HCT116 (cell line): ENCODE measurements around the gene FAHD1. TPM values are rescaled to one million over a fixed set of nuclear protein-coding genes. Genes with fewer than 3 reads are reported as not detected.

Experiments used
- ATAC-seq: fragments of 200-7000 bp; cut with Tn5 transposase; 2 replicates; pipeline ENCODE4 v1.9.1; 2020; ENCODE audit warnings: mild to moderate bottlenecking, moderate library complexity
- BruUV-seq: library from RNA; stranded (reverse); fragments of 400-500 nt; replicated peaks from 2 replicates; lab custom pipeline; 2021; lab: Mats Ljungman, UMichigan
- CTCF ChIA-PET: fragments of 300-600 bp; sonication (Branson Sonifier 250); formaldehyde crosslinking; loops from one replicate; lab custom pipeline; 2021; ENCODE audit warnings: antibody characterized with exemption; lab: Charles Lee
- POLR2A ChIA-PET: fragments of 300-600, 350-600 bp; sonication (Branson Sonifier 250); formaldehyde crosslinking; loops from one replicate; lab custom pipeline; 2021; ENCODE audit warnings: antibody characterized with exemption; lab: Charles Lee
- RAD21 ChIA-PET, 2 experiments: fragments of 300-600 bp; sonication (Branson Sonifier 250); formaldehyde crosslinking; loops; one replicate each; lab custom pipeline; 2023; ENCODE audit warnings: low total read pairs in 2 of 2; ENCODE audit not compliant: uncharacterized antibody in 2 of 2, unreplicated experiment in 2 of 2, low non-redundant PET in 1 of 2; lab: Charles Lee
- DNase-seq: peaks from one replicate; pipeline ENCODE4 v3.0.0-alpha.2; 2010; ENCODE audit warnings: low read depth, low spot score
- H2AFZ ChIP-seq: fragments of 200-600 bp; shearing (Covaris generic), sonication (generic); 2 replicates; pipeline ENCODE4 v1.6.1; 2017; ENCODE audit warnings: low read depth, mixed run types, mixed read lengths, antibody characterized with exemption, low read length; ENCODE audit not compliant: poor library complexity, severe bottlenecking
- H3K27ac ChIP-seq: 2 replicates; pipeline ENCODE4 v1.5.1; 2012; ENCODE audit warnings: low read depth, low read length
- H3K27me3 ChIP-seq: fragments of 200-600 bp; sonication (generic); 2 replicates; pipeline ENCODE4 v1.6.1; 2016; ENCODE audit warnings: mixed run types, low read length, mixed read lengths; ENCODE audit not compliant: insufficient read depth
- H3K36me3 ChIP-seq, 2 experiments: fragments of 200-500 bp in 1 of 2; fragments of 200-600 bp in 1 of 2; sonication (Bioruptor generic) in 1 of 2; sonication (generic) in 1 of 2; 2 replicates each; pipeline versions ENCODE4 v1.5.1 to v1.6.1; 2014 to 2016; ENCODE audit warnings: low read length in 2 of 2, inconsistent platforms in 1 of 2, mixed read lengths in 1 of 2, mixed run types in 1 of 2; ENCODE audit not compliant: insufficient read depth in 2 of 2, control insufficient read depth in 1 of 2
- H3K4me1 ChIP-seq, 2 experiments: fragments of 200-600 bp in 1 of 2; sonication (generic) in 1 of 2; 2 replicates each; pipeline versions ENCODE4 v1.5.1 to v1.6.1; 2012 to 2017; ENCODE audit warnings: low read length in 2 of 2, inconsistent platforms in 1 of 2, mild to moderate bottlenecking in 1 of 2, mixed read lengths in 1 of 2, mixed run types in 1 of 2, moderate library complexity in 1 of 2; ENCODE audit not compliant: insufficient read depth in 2 of 2, control insufficient read depth in 1 of 2
- H3K4me2 ChIP-seq: fragments of 200-600 bp; sonication (generic); 2 replicates; pipeline ENCODE4 v1.6.1; 2017; ENCODE audit warnings: mixed run types, low read length, mixed read lengths
- H3K4me3 ChIP-seq, 2 experiments: fragments of 200-600 bp in 1 of 2; sonication (generic) in 1 of 2; replicated peaks in 1 of 2; 2 replicates each; pipeline ENCODE4 v1.5.1; 2011 to 2016; ENCODE audit warnings: low read length in 2 of 2, control low read depth in 1 of 2, low read depth in 1 of 2, mild to moderate bottlenecking in 1 of 2, mixed read lengths in 1 of 2, mixed run types in 1 of 2
- H3K79me2 ChIP-seq: fragments of 200-600 bp; sonication (generic); 2 replicates; pipeline ENCODE4 v1.6.1; 2017; ENCODE audit warnings: mild to moderate bottlenecking, mixed run types, low read length, moderate library complexity, mixed read lengths; ENCODE audit not compliant: insufficient read depth
- H3K9ac ChIP-seq: fragments of 200-600 bp; sonication (generic); 2 replicates; pipeline ENCODE4 v1.6.1; 2016; ENCODE audit warnings: low read length, mixed read lengths
- H3K9me2 ChIP-seq: fragments of 200-600 bp; sonication (generic), shearing (Covaris generic); 2 replicates; pipeline ENCODE4 v1.6.1; 2017; ENCODE audit warnings: mixed run types, mild to moderate bottlenecking, moderate library complexity; ENCODE audit not compliant: insufficient read depth
- H3K9me3 ChIP-seq, 2 experiments: fragments of 200-500 bp in 1 of 2; fragments of 200-600 bp in 1 of 2; sonication (Bioruptor generic) in 1 of 2; sonication (generic) in 1 of 2; 2 replicates each; pipeline ENCODE4 v1.6.1; 2014 to 2017; ENCODE audit warnings: low read length in 2 of 2, mixed read lengths in 2 of 2, inconsistent platforms in 1 of 2, low read depth in 1 of 2, mild to moderate bottlenecking in 1 of 2, mixed run types in 1 of 2, moderate library complexity in 1 of 2; ENCODE audit not compliant: control insufficient read depth in 1 of 2, insufficient read depth in 1 of 2
- H4K20me1 ChIP-seq: fragments of 200-600 bp; sonication (generic), shearing (Covaris generic); 2 replicates; pipeline ENCODE4 v1.6.1; 2017; ENCODE audit warnings: mixed run types, mild to moderate bottlenecking, moderate library complexity; ENCODE audit not compliant: insufficient read depth
- ATF3 ChIP-seq: IDR thresholded peaks from 2 replicates; pipeline ENCODE4 v1.6.1; 2012
- CEBPB ChIP-seq: IDR thresholded peaks from 2 replicates; pipeline ENCODE4 v1.6.1; 2012; ENCODE audit warnings: low read depth
- EGR1 ChIP-seq: IDR thresholded peaks from 2 replicates; pipeline ENCODE4 v1.6.1; 2012; ENCODE audit warnings: low read depth
- ELF1 ChIP-seq: IDR thresholded peaks from 2 replicates; pipeline ENCODE4 v1.6.1; 2012; ENCODE audit warnings: low read depth, borderline replicate concordance
- EZH2 ChIP-seq: fragments of 200-600 bp; sonication (generic); IDR thresholded peaks from 2 replicates; pipeline ENCODE4 v1.6.1; 2017; ENCODE audit warnings: antibody characterized with exemption, mixed run types
- EZH2phosphoT487 ChIP-seq: fragments of 200-600 bp; IDR thresholded peaks from 2 replicates; pipeline ENCODE4 v1.6.1; 2018; ENCODE audit warnings: antibody characterized with exemption, borderline replicate concordance
- FOSL1 ChIP-seq: IDR thresholded peaks from 2 replicates; pipeline ENCODE4 v1.6.1; 2012; ENCODE audit warnings: low read depth
- JUND ChIP-seq: IDR thresholded peaks from 2 replicates; pipeline ENCODE4 v1.6.1; 2012
- MAX ChIP-seq: IDR thresholded peaks from 2 replicates; pipeline ENCODE4 v1.6.1; 2012
- POLR2A ChIP-seq: IDR thresholded peaks from 2 replicates; pipeline ENCODE4 v1.7.0; 2011; ENCODE audit warnings: borderline replicate concordance; ENCODE audit not compliant: insufficient read depth, insufficient read length; ENCODE audit errors: extremely low read depth
- POLR2AphosphoS5 ChIP-seq: IDR thresholded peaks from 2 replicates; pipeline ENCODE4 v1.6.1; 2011; ENCODE audit warnings: mild to moderate bottlenecking, low read depth, low read length, moderate library complexity
- RAD21 ChIP-seq: IDR thresholded peaks from 2 replicates; pipeline ENCODE4 v1.6.1; 2012; ENCODE audit warnings: low read depth, mild to moderate bottlenecking
- REST ChIP-seq: IDR thresholded peaks from 2 replicates; pipeline ENCODE4 v1.6.1; 2012; ENCODE audit warnings: low read depth
- SP1 ChIP-seq: IDR thresholded peaks from 2 replicates; pipeline ENCODE4 v1.6.1; 2012; ENCODE audit warnings: low read depth
- SRF ChIP-seq: IDR thresholded peaks from 2 replicates; pipeline ENCODE4 v1.6.1; 2012; ENCODE audit warnings: low read depth
- intact Hi-C: fragments of 100-400 bp; cut with micrococcal nuclease; formaldehyde crosslinking; loops from 2 replicates; pipeline ENCODE4 v1.10.0; 2022
- total RNA-seq: library from RNA; stranded (reverse); gene quantifications from one replicate; pipeline ENCODE4 v1.2.1, GENCODE V29; 2021; ENCODE audit not compliant: unreplicated experiment

Gene FAHD1
- total RNA-seq, 1 experiment from 2014 or later: 25.8 TPM

GRCh38 chr16:1819611-1820010 is 7.4 kb upstream of the FAHD1 start:
- no peak overlapping the region for H3K9ac ChIP-seq
- POLR2A ChIA-PET: no interaction called here
- BruUV-seq: no TSS peak
- ATAC-seq (no peak), DNase-seq (no peak)
- H3K4me2 ChIP-seq: no peak overlapping the region
- CTCF ChIA-PET: no interaction called here
- no peaks in the 10 kb centered on the region for H3K27me3 ChIP-seq
- TF ChIP-seq EGR1 (no peak), EZH2 (no peak), ELF1 (no peak), REST (no peak), ATF3 (no peak), MAX (no peak), EZH2phosphoT487 (no peak), FOSL1 (no peak), SRF (no peak), SP1 (no peak), POLR2AphosphoS5 (no peak), CEBPB (no peak), RAD21 (no peak), POLR2A (no peak), JUND (no peak)
- no peaks in the 10 kb centered on the region for H3K9me2 ChIP-seq
- H2AFZ ChIP-seq: no peak overlapping the region
- no peaks in the 10 kb centered on the region for H4K20me1 ChIP-seq
- no peaks in the 10 kb centered on the region for H3K9me3 ChIP-seq
- H3K4me1 ChIP-seq: no peaks in the 10 kb centered on the region
- no peaks in the 10 kb centered on the region for H3K79me2 ChIP-seq
- H3K27ac ChIP-seq: no peak overlapping the region
- intact Hi-C loops: no loop called here
- H3K4me3 ChIP-seq: no peak overlapping the region
- RAD21 ChIA-PET: no interaction called here
- 0 out of 4 replicates have a peak, but pooled peaks cover 2 to 5% of the 10 kb centered on the region in 2 experiments for H3K36me3 ChIP-seq
